Choroid plexus epithelial cell (primary cell): ENCODE data around the gene FASTKD3.
A peak's percentile ranks its signal among the peaks of the same experiment; 100 is the strongest.

ENCODE experiments used
- DNase-seq: peaks from one replicate; pipeline ENCODE4 v3.0.0-alpha.2; 2010; ENCODE audit warnings: low read depth
- H3K4me3 ChIP-seq: 2 replicates; pipeline ENCODE4 v1.5.1; 2011; ENCODE audit warnings: low read depth, mild to moderate bottlenecking, control low read depth, low read length, moderate library complexity
- CTCF ChIP-seq: conservative IDR thresholded peaks from 2 replicates; pipeline ENCODE4 v1.5.1; 2011; ENCODE audit warnings: low read depth, mild to moderate bottlenecking, control low read depth, inconsistent platforms, low read length, moderate library complexity

Gene FASTKD3

GRCh38 chr5:7907612-7908011, 38.8 kb upstream of the FASTKD3 start:
- no peak for TF ChIP-seq CTCF
- DNase-seq, result no peak
- H3K4me3 ChIP-seq, result no peak overlapping the region

- DNase-seq, result peak; percentile 83
- no peak for TF ChIP-seq CTCF
- H3K4me3 ChIP-seq, result no peak overlapping the region
These were observed 35.3 kb upstream of the FASTKD3 start for GRCh38 chr5:7904170-7904569.

GRCh38 chr5:7902666-7903625, 34.1 kb upstream of the FASTKD3 start:
- no peak for DNase-seq
- TF ChIP-seq CTCF, result no peak
- no peak overlapping the region for H3K4me3 ChIP-seq

- no peak for TF ChIP-seq CTCF
- DNase-seq, result no peak
- H3K4me3 ChIP-seq, result no peak overlapping the region
These were observed 33.4 kb upstream of the FASTKD3 start for GRCh38 chr5:7902201-7902600.

GRCh38 chr5:7897014-7897600, 28.3 kb upstream of the FASTKD3 start:
- H3K4me3 ChIP-seq, result no peak overlapping the region
- peak; percentile 75 for TF ChIP-seq CTCF
- peak; percentile 76 for DNase-seq

- no peak overlapping the region for H3K4me3 ChIP-seq
- DNase-seq, result no peak
- no peak for TF ChIP-seq CTCF
These were observed 26.0 kb upstream of the FASTKD3 start for GRCh38 chr5:7894860-7895259.
